WERI-Rb-1 (cell line): Measurements from ENCODE around the gene TMEM72.

ENCODE experiments used
- DNase-seq: peaks from one replicate; pipeline ENCODE4 v3.0.0-alpha.2; 2020
- H3K27ac ChIP-seq: fragments of 250-450 bp; sonication (Bioruptor Pico); 2 replicates; pipeline ENCODE4 v1.5.1; 2020; ENCODE audit warnings: mild to moderate bottlenecking, moderate library complexity
- H3K27me3 ChIP-seq: fragments of 250-450 bp; sonication (Bioruptor Pico); 2 replicates; pipeline ENCODE4 v1.5.1; 2021; ENCODE audit warnings: mild to moderate bottlenecking, low read depth, moderate library complexity; ENCODE audit not compliant: insufficient read depth, severe bottlenecking
- H3K36me3 ChIP-seq: fragments of 250-450 bp; sonication (Bioruptor Pico); 2 replicates; pipeline ENCODE4 v1.5.1; 2020; ENCODE audit warnings: mild to moderate bottlenecking, moderate library complexity
- H3K4me3 ChIP-seq: 2 replicates; pipeline ENCODE4 v1.5.1; 2011; ENCODE audit warnings: low read depth, mild to moderate bottlenecking, control low read depth, low read length
- H3K9me3 ChIP-seq: fragments of 250-450 bp; sonication (Bioruptor Pico); 2 replicates; pipeline ENCODE4 v1.5.1; 2021; ENCODE audit warnings: mild to moderate bottlenecking, moderate library complexity; ENCODE audit not compliant: severe bottlenecking
- TF ChIP-seq, protein P1 (sequence below): IDR thresholded peaks from 2 replicates; pipeline ENCODE4 v1.5.1; 2011; ENCODE audit warnings: low read depth, mild to moderate bottlenecking, control low read depth, inconsistent platforms, low read length

TMEM72 gene

DNA sequence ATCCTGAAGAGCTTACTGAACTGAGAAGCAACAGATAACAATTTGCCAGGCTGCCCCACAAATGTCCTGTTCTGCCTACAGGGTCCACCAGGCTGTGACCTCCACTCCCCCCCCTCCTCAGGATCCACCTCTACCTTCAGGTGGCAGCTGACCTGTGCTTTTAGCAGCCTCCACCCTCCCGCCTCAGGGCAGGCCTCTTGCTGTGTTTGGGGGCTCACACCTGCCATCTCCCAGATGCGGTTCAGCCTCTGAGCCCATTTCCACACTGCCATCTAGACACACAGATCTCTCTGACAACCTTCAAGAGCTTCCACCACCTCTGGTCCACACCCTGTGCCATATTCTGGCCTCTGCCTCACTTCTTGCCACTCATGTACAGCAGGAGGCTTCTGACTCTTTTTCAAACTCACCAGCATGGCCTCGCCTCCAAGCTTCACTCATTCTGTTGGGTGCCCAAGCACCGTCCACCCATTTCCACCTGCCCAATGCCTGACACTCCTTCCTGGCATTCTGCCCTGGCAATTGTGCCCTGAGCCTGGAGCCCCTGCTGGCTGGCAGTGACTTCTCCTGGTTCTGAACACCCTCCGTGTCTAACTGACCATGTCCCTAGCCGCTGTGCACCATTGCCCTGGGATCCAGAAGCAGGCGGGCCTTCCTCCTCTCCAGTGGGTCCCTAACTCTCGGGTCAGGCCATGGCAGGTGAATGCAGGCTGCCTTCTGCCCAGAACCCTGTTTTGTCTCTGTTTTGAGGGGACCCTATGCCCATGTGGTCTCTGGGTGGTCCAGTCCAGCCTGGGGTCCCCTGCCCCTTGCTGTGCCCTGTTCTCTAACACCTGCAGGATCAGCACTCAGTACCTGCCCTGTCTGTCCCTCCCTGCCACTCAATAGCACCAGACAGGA is 18.5 kb downstream of the TMEM72 start:
- DNase-seq: no peak
- Histone ChIP-seq H3K27me3 (no peaks in the 10 kb centered on the region), H3K36me3 (no peaks in the 10 kb centered on the region)

DNA sequence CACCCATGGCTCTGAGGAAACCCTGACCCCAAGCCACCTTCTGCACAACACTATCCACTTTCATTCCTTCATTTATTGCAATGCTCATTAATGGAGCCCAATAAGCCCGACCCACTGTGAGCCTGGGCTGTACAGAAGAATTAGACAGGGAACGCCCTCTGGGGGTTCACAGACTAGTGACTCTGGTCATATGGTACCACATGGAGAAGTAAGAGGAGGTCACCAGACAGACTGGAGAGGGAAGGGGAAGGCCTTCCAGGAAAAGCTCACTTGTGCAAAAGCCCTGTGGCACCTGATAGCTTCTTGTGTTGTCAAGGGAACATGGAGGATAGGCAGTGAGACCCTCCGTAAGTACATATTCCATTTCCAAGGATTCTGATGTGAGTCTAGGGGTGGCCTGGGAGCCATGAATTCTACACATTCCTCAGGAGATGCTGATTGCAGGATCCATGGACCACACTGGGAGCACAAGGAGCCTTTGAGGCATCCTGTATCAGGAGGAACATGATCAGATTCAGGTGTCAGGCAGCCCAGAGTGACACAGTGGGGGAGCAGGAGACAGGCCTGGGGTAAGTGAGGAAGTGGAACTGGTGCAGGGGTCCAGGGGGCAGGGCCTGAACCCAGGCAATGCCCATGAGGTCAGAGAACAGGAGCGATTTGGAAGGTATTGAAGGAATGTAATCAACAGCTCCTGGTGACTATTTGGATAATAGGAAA is 19.9 kb downstream of the TMEM72 start:
- no peak for DNase-seq
- Histone ChIP-seq H3K27me3 (no peaks in the 10 kb centered on the region), H3K36me3 (no peaks in the 10 kb centered on the region), H3K27ac (no peak overlapping the region), H3K9me3 (no peaks in the 10 kb centered on the region), H3K4me3 (no peak overlapping the region)
- TF ChIP-seq, protein P1, sequence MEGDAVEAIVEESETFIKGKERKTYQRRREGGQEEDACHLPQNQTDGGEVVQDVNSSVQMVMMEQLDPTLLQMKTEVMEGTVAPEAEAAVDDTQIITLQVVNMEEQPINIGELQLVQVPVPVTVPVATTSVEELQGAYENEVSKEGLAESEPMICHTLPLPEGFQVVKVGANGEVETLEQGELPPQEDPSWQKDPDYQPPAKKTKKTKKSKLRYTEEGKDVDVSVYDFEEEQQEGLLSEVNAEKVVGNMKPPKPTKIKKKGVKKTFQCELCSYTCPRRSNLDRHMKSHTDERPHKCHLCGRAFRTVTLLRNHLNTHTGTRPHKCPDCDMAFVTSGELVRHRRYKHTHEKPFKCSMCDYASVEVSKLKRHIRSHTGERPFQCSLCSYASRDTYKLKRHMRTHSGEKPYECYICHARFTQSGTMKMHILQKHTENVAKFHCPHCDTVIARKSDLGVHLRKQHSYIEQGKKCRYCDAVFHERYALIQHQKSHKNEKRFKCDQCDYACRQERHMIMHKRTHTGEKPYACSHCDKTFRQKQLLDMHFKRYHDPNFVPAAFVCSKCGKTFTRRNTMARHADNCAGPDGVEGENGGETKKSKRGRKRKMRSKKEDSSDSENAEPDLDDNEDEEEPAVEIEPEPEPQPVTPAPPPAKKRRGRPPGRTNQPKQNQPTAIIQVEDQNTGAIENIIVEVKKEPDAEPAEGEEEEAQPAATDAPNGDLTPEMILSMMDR: no peak

More for the DNA sequence above, 18.5 kb downstream of the TMEM72 start:
- Histone ChIP-seq H3K27ac (no peak overlapping the region), H3K4me3 (no peak overlapping the region), H3K9me3 (no peaks in the 10 kb centered on the region)
- TF ChIP-seq, protein P1: no peak

DNA sequence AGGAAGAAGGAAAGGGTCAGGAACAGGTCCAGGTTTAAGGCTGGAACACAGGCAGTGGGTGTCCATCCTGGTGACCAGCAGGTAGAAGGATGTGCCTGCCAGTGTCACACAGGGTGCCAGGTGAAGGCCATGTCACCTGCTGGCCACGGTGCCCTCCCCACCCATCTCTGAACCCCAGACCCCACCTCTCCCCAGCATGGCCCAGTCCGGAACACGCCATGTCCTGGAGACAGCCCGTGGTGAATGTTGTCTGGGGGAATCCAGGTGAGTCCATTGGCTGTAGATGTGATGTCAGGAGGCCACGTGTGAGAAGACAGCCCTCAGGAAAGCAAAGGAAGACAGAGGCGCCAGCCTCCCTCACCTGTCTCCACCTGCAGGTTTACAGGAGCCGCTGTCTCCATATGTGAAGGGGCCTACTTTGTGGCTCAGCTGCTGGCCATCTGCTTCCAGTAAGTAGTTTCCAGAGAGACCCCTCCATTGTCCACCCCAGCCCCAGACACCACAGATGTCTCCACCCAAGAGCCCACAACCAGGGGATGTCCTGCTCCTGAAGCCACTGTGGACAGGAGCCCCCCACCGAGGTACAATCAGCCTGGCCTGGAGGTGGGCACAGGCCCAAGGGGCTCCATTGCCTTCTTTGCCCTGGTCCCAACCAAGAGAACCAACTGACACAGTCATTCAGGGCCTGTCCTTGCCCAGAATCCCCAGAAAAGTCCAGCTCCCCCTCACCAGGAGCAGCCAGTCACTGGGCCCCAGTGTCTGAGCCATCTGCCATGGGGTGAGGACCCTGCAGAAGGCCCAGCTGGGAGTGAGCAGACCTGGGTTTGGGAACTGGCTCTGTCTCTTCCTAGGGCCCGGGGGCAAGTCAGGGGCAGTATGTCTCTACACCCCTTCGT is 20.7 kb downstream of the TMEM72 start:
- Histone ChIP-seq H3K9me3 (no peaks in the 10 kb centered on the region), H3K27me3 (no peaks in the 10 kb centered on the region), H3K4me3 (no peak overlapping the region), H3K27ac (peak overlapping the region; percentile 6; the same call in 1 of the 2 replicates), H3K36me3 (no peaks in the 10 kb centered on the region)
- DNase-seq: no peak
- TF ChIP-seq, protein P1: 0 out of 2 replicates have a peak, but pooled peaks have one; percentile 5

DNA sequence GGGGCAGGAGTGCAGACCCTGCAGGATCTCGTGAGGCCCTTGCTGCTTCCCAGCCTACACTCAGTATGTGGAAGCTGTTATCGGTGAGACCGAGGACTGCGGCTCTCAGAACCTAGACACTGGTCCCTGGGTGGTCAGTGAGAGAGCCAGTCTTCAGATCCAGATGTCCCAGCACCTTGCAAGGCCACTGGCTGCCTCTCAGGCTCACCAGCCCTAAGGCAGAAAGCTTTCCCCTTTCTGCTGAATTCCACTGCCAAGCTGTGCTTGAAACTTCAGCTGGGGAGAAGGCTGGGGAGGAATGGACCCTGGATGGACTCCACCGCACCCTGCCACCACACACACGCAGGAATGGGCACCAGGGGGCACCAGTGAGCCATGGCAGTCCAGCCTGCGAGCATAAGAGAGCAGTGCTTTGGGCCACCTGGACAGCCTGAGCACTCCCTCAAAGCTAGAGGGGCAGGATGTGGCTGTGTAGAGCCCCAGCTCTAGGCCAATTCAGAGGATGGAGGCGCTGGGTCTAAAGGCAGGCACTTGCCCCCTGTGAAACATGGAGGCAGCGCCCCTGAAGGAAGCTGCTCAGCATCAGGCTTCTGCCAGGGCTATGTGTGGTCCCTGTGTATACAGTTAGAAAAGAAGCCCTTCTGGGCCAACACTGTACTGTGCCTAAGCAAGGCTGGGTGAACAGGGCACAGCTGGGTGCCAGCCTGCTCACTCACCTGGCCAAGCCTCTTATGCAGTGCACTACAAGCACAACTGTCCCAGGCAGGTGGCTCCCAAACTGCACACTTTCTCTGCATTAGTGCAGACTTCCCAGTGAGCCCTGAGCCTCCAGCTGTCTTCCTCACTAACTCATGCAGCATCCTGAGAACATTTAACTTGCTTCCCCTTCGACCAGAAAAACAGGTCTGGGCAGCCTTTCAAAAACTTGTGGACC is 21.6 kb downstream of the TMEM72 start:
- H3K27me3 ChIP-seq: no peaks in the 10 kb centered on the region
- H3K36me3 ChIP-seq: no peaks in the 10 kb centered on the region
- DNase-seq: peak; percentile 93
- H3K27ac ChIP-seq: peak overlapping the region; percentile 6; the same call in 1 of the 2 replicates
- H3K9me3 ChIP-seq: no peaks in the 10 kb centered on the region
- TF ChIP-seq, protein P1: peak; percentile 98
- no peak overlapping the region for H3K4me3 ChIP-seq
